ENCODE data around the gene ORMDL2.
"Not testable (repeated sequence)": the region's sequence is repeated elsewhere in the genome, so short reads cannot be mapped to it uniquely, and the experiment has no call there.

The ORMDL2 gene

GRCh38 chr12:55861871-55862270 lies 44.0 kb downstream of the ORMDL2 start:
- no peak for DNase-seq

GRCh38 chr12:55862286-55862685 lies 44.4 kb downstream of the ORMDL2 start:
- no peak for DNase-seq

DNA sequence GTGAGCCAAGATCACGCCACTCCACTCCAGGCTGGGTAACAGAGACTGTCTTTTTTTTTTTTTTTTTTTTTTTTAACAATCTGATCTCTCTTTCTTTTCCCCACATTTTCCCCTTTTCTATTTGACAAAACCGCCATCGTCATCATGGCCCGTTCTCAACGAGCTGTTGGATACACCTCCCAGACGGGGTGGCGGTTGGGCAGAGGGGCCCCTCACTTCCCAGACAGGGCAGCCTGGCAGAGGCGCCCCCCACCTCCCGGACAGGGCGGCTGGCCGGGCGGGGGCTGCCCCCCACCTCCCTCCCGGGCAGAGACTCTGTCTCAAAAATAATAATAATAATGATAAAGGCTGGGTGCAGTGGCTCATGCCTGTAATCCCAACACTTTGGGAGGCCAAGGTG lies 45.1 kb downstream of the ORMDL2 start:
- DNase-seq, result not testable (repeated sequence)

GRCh38 chr12:55865327-55865726 lies 47.5 kb downstream of the ORMDL2 start:
- no peak for DNase-seq

GRCh38 chr12:55866454-55867004 lies 48.7 kb downstream of the ORMDL2 start:
- DNase-seq, result not testable (repeated sequence)

Data from cerebellar nuclear complex (tissue), 1 donor.